Esophagus squamous epithelium (tissue), 4 donors: ENCODE results near the gene SNORC.

Source experiments
- POLR2A ChIP-seq, 4 donors: fragments of 450-650 bp; IDR thresholded peaks; one replicate each; pipeline ENCODE4 v1.6.1; 2017; ENCODE audit warnings: antibody characterized with exemption in 4 of 4, mild to moderate bottlenecking in 4 of 4, moderate library complexity in 3 of 4
- TF ChIP-seq, protein P1 (sequence below), 6 experiments: fragments of 450-650 bp in 4 of 6; fragments of 200-600 bp in 2 of 6; sonication (generic) in 2 of 6; IDR thresholded peaks; one replicate each; pipeline ENCODE4 v1.5.1; 2016 to 2019; ENCODE audit warnings: antibody characterized with exemption in 6 of 6, mild to moderate bottlenecking in 4 of 6, moderate library complexity in 4 of 6

DNA sequence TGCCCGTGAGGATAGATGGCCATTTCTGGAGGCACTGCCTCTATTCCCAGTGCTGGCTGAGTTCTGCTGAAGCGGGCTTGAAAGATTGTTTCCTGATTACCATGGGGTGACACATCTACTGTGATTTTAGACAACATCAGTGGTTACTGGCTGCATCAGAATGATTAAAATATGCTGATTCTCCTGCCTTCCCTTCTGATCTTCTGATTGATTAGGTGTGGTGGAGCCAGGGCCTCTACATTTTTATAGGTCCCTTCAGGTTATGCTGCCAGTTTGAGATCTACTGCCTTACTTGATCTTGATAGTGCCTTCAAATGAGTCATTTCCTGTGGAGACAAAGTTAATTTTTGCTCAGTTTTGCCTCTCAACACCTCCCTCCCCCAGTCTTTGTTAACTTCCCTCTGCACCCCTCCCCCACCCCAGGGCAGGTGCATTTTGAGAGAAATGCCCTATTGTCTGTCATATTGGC lies 31.6 kb upstream of the SNORC start:
- TF ChIP-seq, protein P1, sequence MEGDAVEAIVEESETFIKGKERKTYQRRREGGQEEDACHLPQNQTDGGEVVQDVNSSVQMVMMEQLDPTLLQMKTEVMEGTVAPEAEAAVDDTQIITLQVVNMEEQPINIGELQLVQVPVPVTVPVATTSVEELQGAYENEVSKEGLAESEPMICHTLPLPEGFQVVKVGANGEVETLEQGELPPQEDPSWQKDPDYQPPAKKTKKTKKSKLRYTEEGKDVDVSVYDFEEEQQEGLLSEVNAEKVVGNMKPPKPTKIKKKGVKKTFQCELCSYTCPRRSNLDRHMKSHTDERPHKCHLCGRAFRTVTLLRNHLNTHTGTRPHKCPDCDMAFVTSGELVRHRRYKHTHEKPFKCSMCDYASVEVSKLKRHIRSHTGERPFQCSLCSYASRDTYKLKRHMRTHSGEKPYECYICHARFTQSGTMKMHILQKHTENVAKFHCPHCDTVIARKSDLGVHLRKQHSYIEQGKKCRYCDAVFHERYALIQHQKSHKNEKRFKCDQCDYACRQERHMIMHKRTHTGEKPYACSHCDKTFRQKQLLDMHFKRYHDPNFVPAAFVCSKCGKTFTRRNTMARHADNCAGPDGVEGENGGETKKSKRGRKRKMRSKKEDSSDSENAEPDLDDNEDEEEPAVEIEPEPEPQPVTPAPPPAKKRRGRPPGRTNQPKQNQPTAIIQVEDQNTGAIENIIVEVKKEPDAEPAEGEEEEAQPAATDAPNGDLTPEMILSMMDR (IDR thresholded peaks at IDR 0.05): no peak
- TF ChIP-seq POLR2A (IDR thresholded peaks at IDR 0.05): no peak
